Heart left ventricle (tissue), 16 donors: Measurements from ENCODE around the gene CRY1. TPM values are rescaled to one million over a fixed set of nuclear protein-coding genes. Genes with fewer than 3 reads are reported as not detected.

Experiments
- ATAC-seq, 4 donors: fragments of 200-7000 bp; cut with Tn5 transposase; one replicate each; pipeline ENCODE4 v1.9.1; 2020 to 2022; ENCODE audit warnings: moderate library complexity in 4 of 4, mild to moderate bottlenecking in 3 of 4, moderate number of reproducible peaks in 1 of 4
- DNase-seq, 5 donors: peaks; one replicate each; pipeline ENCODE4 v3.0.0-alpha.2; 2020
- H3K27ac ChIP-seq, 12 donors: fragments of 200-600 bp; sonication (generic) in 4 of 12; one replicate each; pipeline versions ENCODE4 v1.5.0 to v1.8.0; 2016 to 2022; ENCODE audit warnings: mild to moderate bottlenecking in 2 of 12
- H3K27me3 ChIP-seq, 9 donors: fragments of 200-600 bp; sonication (generic) in 2 of 9; one replicate each; pipeline versions ENCODE4 v1.5.1 to v1.8.0; 2016 to 2022; ENCODE audit warnings: mild to moderate bottlenecking in 3 of 9
- H3K36me3 ChIP-seq, 9 donors: fragments of 200-600 bp; sonication (generic) in 2 of 9; one replicate each; pipeline versions ENCODE4 v1.5.0 to v1.8.0; 2018 to 2022; ENCODE audit warnings: mild to moderate bottlenecking in 2 of 9
- H3K4me1 ChIP-seq, 12 donors: fragments of 200-600 bp; sonication (generic) in 4 of 12; one replicate each; pipeline versions ENCODE4 v1.5.0 to v1.8.0; 2016 to 2022; ENCODE audit warnings: mild to moderate bottlenecking in 3 of 12
- H3K4me3 ChIP-seq, 12 donors: fragments of 200-600 bp; sonication (generic) in 4 of 12; one replicate each; pipeline versions ENCODE4 v1.5.0 to v1.8.0; 2017 to 2022; ENCODE audit warnings: mild to moderate bottlenecking in 9 of 12, moderate library complexity in 4 of 12
- H3K9me3 ChIP-seq, 12 donors: fragments of 200-600 bp; sonication (generic) in 4 of 12; one replicate each; pipeline versions ENCODE4 v1.5.0 to v1.8.0; 2016 to 2022; ENCODE audit warnings: mild to moderate bottlenecking in 1 of 12
- CTCF ChIP-seq, 12 donors: fragments of 200-600 bp; sonication (generic) in 4 of 12; IDR thresholded peaks; one replicate each; pipeline versions ENCODE4 v1.5.0 to v1.8.0; 2018 to 2022; ENCODE audit warnings: antibody characterized with exemption in 12 of 12, mild to moderate bottlenecking in 5 of 12
- POLR2A ChIP-seq, 2 donors: fragments of 450-650 bp; IDR thresholded peaks; one replicate each; pipeline ENCODE4 v1.6.1; 2017; ENCODE audit warnings: antibody characterized with exemption in 2 of 2, mild to moderate bottlenecking in 2 of 2, moderate library complexity in 2 of 2
- WGBS, 4 donors: extraction: QIAGEN DNeasy Blood & Tissue Kit in 2 of 4; methylation state at CpG; one replicate each; pipeline versions ENCODE4 v1.1.5 to v1.1.7; 2013 to 2018; 5-methylcytosine and 5-hydroxymethylcytosine counted together
- intact Hi-C, 10 donors: fragments of 100-400 bp; cut with DNase I; formaldehyde crosslinking; loops; one replicate each; pipeline versions ENCODE4 v1.11.1 to v1.14.2; 2022
- polyA plus RNA-seq, 2 donors: library from polyadenylated mRNA; stranded (reverse); fragments of 200-250 nt; gene quantifications; one replicate each; pipeline ENCODE4 v1.2.3, GENCODE V29; 2013
- total RNA-seq, 9 donors: library from RNA; depleted of rRNA in 2 of 9; stranded (reverse); fragments of >200 nt in 2 of 9; fragmentation: NEBNext Ultra II Directional in 3 of 9; extraction: Animal tissue kit (Norgen Biotek cat#: 25700) in 3 of 9; gene quantifications; one replicate each; pipeline versions ENCODE4 v1.1.0 to v1.2.4, GENCODE V29; 2016 to 2023
- donor health status: ischemic (EF 13 %, LVEDD 7.1; RV severe dilation, severe dysfunction).
- donor health status: healthy with polysubstance abuse.
- donor health status: DM: no; HTN: yes; CAD: no.
- donor health status: DM: no; HTN: no; CAD: no.
- donor health status: ischemic (EF 25% LVEDD 6.9; RV normal size, moderate dysfunction).
- donor health status: ischemic (EF 25% LVEDD 5.7; RV mildly dilated, moderate dysfunction).
- donor health status: healthy.
- donor health status: DM: yes; HTN: yes; CAD: no.
- donor health status: ischemic (EF 35%, LVEDD 5.7; RV mildly dilated, moderate dysfunction).
- donor health status: nonischemic (EF 11% LVEDD 7.7; RV severe dilation, severe dysfunction).
- donor health status: DM: yes; HTN: yes; CAD: no.
- donor health status: PGD.
- donor health status: ischemic (EF 29% LVEDD 5.4; RV normal size, mild dysfunction).
- donor health status: nonischemic (EF 23%, LVEDD 6.1; RV moderate dilation, normal function).

CRY1 gene
- total and polyA plus RNA-seq, 11 donors: 4.3 to 20.7 (median 12.0) TPM

- DNase-seq (no peak), ATAC-seq (no peak)
- Histone ChIP-seq H3K36me3 (no peaks in the 10 kb centered on the region), H3K4me3 (no peak overlapping the region), H3K27ac (no peak overlapping the region), H3K4me1 (no peaks in the 10 kb centered on the region), H3K27me3 (no peaks in the 10 kb centered on the region), H3K9me3 (peaks cover 0 to 6% (median 0%) of the 10 kb centered on the region in 12 donors)
- intact Hi-C loops: no loop called here
- TF ChIP-seq CTCF (IDR thresholded peaks at IDR 0.05) (no peak), POLR2A (IDR thresholded peaks at IDR 0.05) (no peak)
Observed at GRCh38 chr12:106947461-106947860, 145.9 kb downstream of the CRY1 start.

GRCh38 chr12:106945261-106945851, 148.0 kb downstream of the CRY1 start:
- Histone ChIP-seq H3K36me3 (no peaks in the 10 kb centered on the region), H3K9me3 (peaks cover 0 to 6% (median 0%) of the 10 kb centered on the region in 12 donors), H3K4me1 (peaks cover 0 to 13% (median 2%) of the 10 kb centered on the region in 12 donors), H3K27ac (no peak overlapping the region), H3K27me3 (no peaks in the 10 kb centered on the region), H3K4me3 (no peak overlapping the region)
- DNase-seq (no peak), ATAC-seq (no peak)
- no peak for TF ChIP-seq POLR2A (IDR thresholded peaks at IDR 0.05)
- TF ChIP-seq CTCF (IDR thresholded peaks at IDR 0.05): no peak
- intact Hi-C loops: no loop called here
- WGBS, 4 donors: 15 to 29% (median 23%) methylated on average over 1 of the region's 1 CpG

- TF ChIP-seq CTCF (IDR thresholded peaks at IDR 0.05): no peak
- TF ChIP-seq POLR2A (IDR thresholded peaks at IDR 0.05): no peak
- ATAC-seq: no peak
- WGBS, 4 donors: 82 to 92% (median 89%) methylated on average over 2 of the region's 2 CpGs
- H3K9me3 ChIP-seq: peaks cover 0 to 6% (median 0%) of the 10 kb centered on the region in 12 donors
- no peaks in the 10 kb centered on the region for H3K36me3 ChIP-seq
- no peak overlapping the region for H3K27ac ChIP-seq
- H3K27me3 ChIP-seq: peaks cover 0 to 4% (median 0%) of the 10 kb centered on the region in 9 donors
- no peak for DNase-seq
- H3K4me3 ChIP-seq: no peak overlapping the region
- peaks cover 0 to 13% (median 2%) of the 10 kb centered on the region in 12 donors for H3K4me1 ChIP-seq
- intact Hi-C loops: no loop called here
Observed at GRCh38 chr12:106942775-106943174, 150.6 kb downstream of the CRY1 start.

GRCh38 chr12:106941481-106942156, 151.7 kb downstream of the CRY1 start:
- H3K4me1 ChIP-seq: peaks cover 0 to 13% (median 2%) of the 10 kb centered on the region in 12 donors
- WGBS, 4 donors: 28 to 34% (median 33%) methylated on average over 6 of the region's 6 CpGs
- peaks cover 0 to 8% (median 0%) of the 10 kb centered on the region in 9 donors for H3K27me3 ChIP-seq
- TF ChIP-seq CTCF (IDR thresholded peaks at IDR 0.05) (no peak), POLR2A (IDR thresholded peaks at IDR 0.05) (no peak)
- H3K4me3 ChIP-seq: no peak overlapping the region
- ATAC-seq (no peak), DNase-seq (no peak)
- intact Hi-C loops: no loop called here
- H3K27ac ChIP-seq: no peak overlapping the region
- H3K36me3 ChIP-seq: no peaks in the 10 kb centered on the region
- peaks cover 0 to 6% (median 0%) of the 10 kb centered on the region in 12 donors for H3K9me3 ChIP-seq

Other genes with a start within 250 kb of the CRY1 start
- gene TMEM263, start 137.6 kb downstream of the CRY1 start, total RNA-seq: 10 to 100 TPM; 26.8 to 59.2 (median 36.3) TPM
- gene TMEM263, start 137.6 kb downstream of the CRY1 start, polyA plus RNA-seq: 10 to 100 TPM; 11.6 to 37.3 TPM
- gene MTERF2, start 106.4 kb downstream of the CRY1 start, total RNA-seq: 10 to 100 TPM; 14.9 to 46.1 (median 27.8) TPM
- 10 to 100 TPM; 18.9 to 34.4 TPM for gene MTERF2, start 106.4 kb downstream of the CRY1 start, polyA plus RNA-seq